Testis (tissue), 3 donors: ENCODE results near the gene A3GALT2. TPM values are rescaled to one million over a fixed set of nuclear protein-coding genes. Genes with fewer than 3 reads are reported as not detected.

Experiments
- DNase-seq: peaks from one replicate; pipeline ENCODE4 v3.0.0-alpha.2; 2019
- H3K27ac ChIP-seq, 2 donors: fragments of 200-600 bp; sonication (generic); one replicate each; pipeline ENCODE4 v1.5.1; 2019
- H3K27me3 ChIP-seq: fragments of 200-600 bp; sonication (generic); one replicate; pipeline ENCODE4 v1.5.1; 2019
- H3K36me3 ChIP-seq: fragments of 200-600 bp; sonication (generic); one replicate; pipeline ENCODE4 v1.5.1; 2017; ENCODE audit warnings: low read depth; ENCODE audit errors: missing control alignments
- H3K4me1 ChIP-seq: fragments of 200-600 bp; sonication (generic); one replicate; pipeline ENCODE4 v1.5.1; 2019
- H3K4me3 ChIP-seq, 2 donors: fragments of 200-600 bp; sonication (generic); one replicate each; pipeline ENCODE4 v1.5.1; 2017 to 2019
- H3K9me3 ChIP-seq: fragments of 200-600 bp; sonication (generic); one replicate; pipeline ENCODE4 v1.5.1; 2017
- CTCF ChIP-seq, 3 experiments: fragments of 450-650 bp in 2 of 3; fragments of 200-600 bp in 1 of 3; sonication (generic) in 1 of 3; IDR thresholded peaks; one replicate each; pipeline ENCODE4 v1.5.1; 2016 to 2019; ENCODE audit warnings: antibody characterized with exemption in 3 of 3, mild to moderate bottlenecking in 2 of 3, moderate library complexity in 1 of 3
- POLR2A ChIP-seq: fragments of 450-650 bp; IDR thresholded peaks from one replicate; pipeline ENCODE4 v1.6.1; 2017; ENCODE audit warnings: antibody characterized with exemption, mild to moderate bottlenecking, moderate library complexity
- WGBS, 2 donors: methylation state at CpG; one replicate each; pipeline ENCODE4 v1.1.5; 2018; 5-methylcytosine and 5-hydroxymethylcytosine counted together
- intact Hi-C: fragments of 100-400 bp; cut with DNase I; formaldehyde crosslinking; loops from one replicate; pipeline ENCODE4 v1.15.1; 2023; ENCODE audit warnings: low total_unique reads
- polyA plus RNA-seq: library from polyadenylated mRNA; stranded (reverse); fragments of 350-450 nt; fragmentation: Illumina TruSeq; extraction: RNeasy Lipid Tissue Mini Kit (QIAGEN cat#74804); gene quantifications from one replicate; pipeline ENCODE4 v1.2.3, GENCODE V29; 2014; ENCODE audit warnings: low read depth, low replicate concordance; ENCODE audit not compliant: insufficient read depth
- total RNA-seq, 2 donors: library from RNA; depleted of rRNA; stranded (reverse); fragments of >200 nt; gene quantifications; one replicate each; pipeline ENCODE4 v1.2.3, GENCODE V29; 2016

A3GALT2 gene
- total and polyA plus RNA-seq, 3 donors from 2014 or later = 0.87 to 1.7 TPM; not detected in 1

- no peak for DNase-seq
- TF ChIP-seq POLR2A = no peak
- no peak for TF ChIP-seq CTCF (IDR thresholded peaks at IDR 0.05)
- intact Hi-C loops = no loop called here
- Histone ChIP-seq H3K4me1 (no peaks in the 10 kb centered on the region), H3K27me3 (no peaks in the 10 kb centered on the region), H3K9me3 (no peaks in the 10 kb centered on the region), H3K27ac (no peak overlapping the region), H3K36me3 (no peaks in the 10 kb centered on the region), H3K4me3 (no peak overlapping the region)
- WGBS, 2 donors = 62 to 79% methylated on average over 6 of the region's 6 CpGs
Measured at GRCh38 chr1:33317946-33318345, 3.0 kb downstream of the A3GALT2 start.

GRCh38 chr1:33317354-33317753 lies 3.5 kb downstream of the A3GALT2 start:
- intact Hi-C loops = no loop called here
- TF ChIP-seq CTCF (IDR thresholded peaks at IDR 0.05) = no peak
- no peak for TF ChIP-seq POLR2A
- no peaks in the 10 kb centered on the region for H3K36me3 ChIP-seq
- no peaks in the 10 kb centered on the region for H3K9me3 ChIP-seq
- no peaks in the 10 kb centered on the region for H3K27me3 ChIP-seq
- DNase-seq = no peak
- H3K4me1 ChIP-seq = no peaks in the 10 kb centered on the region
- no peak overlapping the region for H3K27ac ChIP-seq
- WGBS, 2 donors = 70 to 81% methylated on average over 1 of the region's 1 CpG
- no peak overlapping the region for H3K4me3 ChIP-seq

- Histone ChIP-seq H3K27me3 (no peaks in the 10 kb centered on the region), H3K9me3 (no peaks in the 10 kb centered on the region), H3K27ac (no peak overlapping the region), H3K4me1 (no peaks in the 10 kb centered on the region), H3K36me3 (no peaks in the 10 kb centered on the region), H3K4me3 (no peak overlapping the region)
- 88 to 93% methylated on average over 2 of the region's 2 CpGs for WGBS, 2 donors
- DNase-seq = no peak
- intact Hi-C loops = no loop called here
- TF ChIP-seq CTCF (IDR thresholded peaks at IDR 0.05) (no peak), POLR2A (no peak)
Measured at GRCh38 chr1:33316601-33317000, 4.3 kb downstream of the A3GALT2 start.

- H3K27me3 ChIP-seq = no peaks in the 10 kb centered on the region
- no peaks in the 10 kb centered on the region for H3K9me3 ChIP-seq
- H3K27ac ChIP-seq = no peak overlapping the region
- WGBS, 2 donors = 90 to 95% methylated on average over 9 of the region's 9 CpGs
- H3K4me1 ChIP-seq = no peaks in the 10 kb centered on the region
- intact Hi-C loops = no loop called here
- no peaks in the 10 kb centered on the region for H3K36me3 ChIP-seq
- no peak for DNase-seq
- TF ChIP-seq CTCF (IDR thresholded peaks at IDR 0.05) = no peak
- TF ChIP-seq POLR2A = no peak
- no peak overlapping the region for H3K4me3 ChIP-seq
Measured at GRCh38 chr1:33314416-33314815, 6.5 kb downstream of the A3GALT2 start.

GRCh38 chr1:33312413-33312749 lies 8.5 kb downstream of the A3GALT2 start:
- WGBS, 2 donors = 76 to 96% methylated on average over 4 to 5 of the region's 5 CpGs
- intact Hi-C loops = no loop called here
- no peaks in the 10 kb centered on the region for H3K36me3 ChIP-seq
- H3K27me3 ChIP-seq = no peaks in the 10 kb centered on the region
- no peaks in the 10 kb centered on the region for H3K9me3 ChIP-seq
- H3K27ac ChIP-seq = no peak overlapping the region
- H3K4me3 ChIP-seq = no peak overlapping the region
- DNase-seq = no peak
- TF ChIP-seq CTCF (IDR thresholded peaks at IDR 0.05) (no peak), POLR2A (no peak)
- no peaks in the 10 kb centered on the region for H3K4me1 ChIP-seq
